NCI-H2196 (cell line): Measurements from ENCODE around the gene MMD.
"Not testable (repeated sequence)": the region's sequence is repeated elsewhere in the genome, so short reads cannot be mapped to it uniquely, and the experiment has no call there.

Source experiments
- DNase-seq: peaks from one replicate; lab custom pipeline; 2025; ENCODE audit not compliant: unreplicated experiment; lab: John Stamatoyannopoulos, UW

Gene MMD

DNA sequence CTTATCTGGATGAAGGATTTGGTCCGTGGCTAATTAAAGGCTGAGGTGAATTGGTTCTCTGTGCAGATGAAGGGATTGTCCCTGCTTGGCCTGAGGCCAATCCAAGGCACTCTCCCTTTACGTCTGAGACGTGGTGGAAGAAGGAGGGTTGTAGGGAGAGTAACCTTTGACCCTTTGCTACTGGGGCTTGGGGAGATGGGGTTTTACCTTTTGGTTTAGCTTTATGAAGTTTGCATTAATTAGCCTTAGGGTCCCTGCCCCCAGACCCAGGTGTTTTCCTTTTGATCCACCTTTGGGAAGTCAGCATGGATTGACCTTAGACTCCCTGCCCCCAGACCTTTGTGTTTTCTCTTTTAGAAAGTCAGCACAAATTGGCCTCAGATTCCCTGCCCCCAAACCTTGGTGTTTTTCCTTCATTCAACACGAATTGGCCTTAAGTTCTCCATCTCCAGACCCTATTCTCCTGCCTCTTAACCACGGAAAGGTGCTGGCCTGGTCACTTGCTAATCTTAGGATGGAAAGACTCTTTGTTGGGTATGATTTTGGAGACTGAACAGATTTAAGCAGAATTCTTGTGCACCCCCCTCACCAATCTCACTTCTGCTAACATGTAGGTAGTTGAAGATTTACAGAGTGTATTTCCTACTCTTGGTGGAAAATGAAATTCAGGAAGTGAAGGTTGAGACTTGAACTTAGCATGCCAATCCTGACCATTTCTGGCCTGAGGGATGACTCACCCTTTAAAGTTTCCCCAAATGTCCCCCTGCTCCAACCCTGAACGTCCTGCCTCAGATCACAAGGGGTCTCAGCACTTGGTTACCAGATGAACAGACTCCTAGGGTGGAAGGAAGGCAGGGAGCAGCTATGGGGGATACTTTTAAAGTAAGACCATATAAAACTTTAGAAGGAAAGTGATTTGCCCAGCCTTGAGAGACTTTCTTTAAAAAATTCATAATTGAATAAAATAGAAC lies 23.1 kb upstream of the MMD start:
- DNase-seq = no peak

- no peak for DNase-seq
Measured at GRCh38 chr17:55443904-55444303, 22.3 kb upstream of the MMD start.

- no peak for DNase-seq
Measured at GRCh38 chr17:55442953-55443683, 21.5 kb upstream of the MMD start.

DNA sequence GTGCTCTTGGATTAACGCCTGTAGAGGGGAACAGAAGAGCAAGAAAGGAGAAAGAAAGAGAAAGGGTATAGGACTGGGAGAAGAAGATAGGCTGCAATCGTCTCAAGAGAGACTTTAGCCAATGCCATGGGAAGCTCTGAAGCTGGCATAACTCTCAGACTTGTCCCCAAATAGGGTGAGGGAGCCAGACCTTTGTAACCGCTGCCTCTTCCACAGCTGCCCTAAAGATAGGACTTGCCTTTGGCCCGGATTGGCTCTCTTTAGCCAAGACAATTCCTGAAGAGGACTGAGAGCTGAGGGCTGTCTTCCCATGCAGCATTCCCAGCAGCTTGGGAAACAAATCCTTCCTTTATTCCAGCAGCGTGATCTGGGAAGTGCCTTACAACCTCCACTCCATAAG lies 20.8 kb upstream of the MMD start:
- DNase-seq = no peak

DNA sequence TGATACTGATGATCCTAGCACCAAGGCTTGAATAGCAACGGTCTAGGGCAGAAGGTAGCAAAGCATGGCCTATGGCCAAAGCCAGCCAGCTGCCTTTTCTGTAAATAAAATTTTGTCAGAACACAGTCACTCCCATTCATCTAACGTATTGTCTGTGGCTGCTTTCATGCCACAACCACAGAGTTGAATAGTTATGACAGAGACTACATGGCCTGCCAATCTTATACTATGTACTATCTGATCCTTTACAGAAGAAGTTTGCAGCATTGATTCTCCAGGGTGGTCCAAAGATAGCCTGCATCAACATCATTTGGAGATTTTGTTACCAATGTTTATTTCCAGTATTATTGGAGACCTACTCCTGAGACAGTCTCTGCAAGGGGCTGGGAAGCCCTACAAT lies 19.9 kb upstream of the MMD start:
- peak; percentile 15 for DNase-seq

- no peak for DNase-seq
Measured at GRCh38 chr17:55440391-55440790, 18.8 kb upstream of the MMD start.

GRCh38 chr17:55437159-55437605 lies 15.5 kb upstream of the MMD start:
- DNase-seq = no peak

DNA sequence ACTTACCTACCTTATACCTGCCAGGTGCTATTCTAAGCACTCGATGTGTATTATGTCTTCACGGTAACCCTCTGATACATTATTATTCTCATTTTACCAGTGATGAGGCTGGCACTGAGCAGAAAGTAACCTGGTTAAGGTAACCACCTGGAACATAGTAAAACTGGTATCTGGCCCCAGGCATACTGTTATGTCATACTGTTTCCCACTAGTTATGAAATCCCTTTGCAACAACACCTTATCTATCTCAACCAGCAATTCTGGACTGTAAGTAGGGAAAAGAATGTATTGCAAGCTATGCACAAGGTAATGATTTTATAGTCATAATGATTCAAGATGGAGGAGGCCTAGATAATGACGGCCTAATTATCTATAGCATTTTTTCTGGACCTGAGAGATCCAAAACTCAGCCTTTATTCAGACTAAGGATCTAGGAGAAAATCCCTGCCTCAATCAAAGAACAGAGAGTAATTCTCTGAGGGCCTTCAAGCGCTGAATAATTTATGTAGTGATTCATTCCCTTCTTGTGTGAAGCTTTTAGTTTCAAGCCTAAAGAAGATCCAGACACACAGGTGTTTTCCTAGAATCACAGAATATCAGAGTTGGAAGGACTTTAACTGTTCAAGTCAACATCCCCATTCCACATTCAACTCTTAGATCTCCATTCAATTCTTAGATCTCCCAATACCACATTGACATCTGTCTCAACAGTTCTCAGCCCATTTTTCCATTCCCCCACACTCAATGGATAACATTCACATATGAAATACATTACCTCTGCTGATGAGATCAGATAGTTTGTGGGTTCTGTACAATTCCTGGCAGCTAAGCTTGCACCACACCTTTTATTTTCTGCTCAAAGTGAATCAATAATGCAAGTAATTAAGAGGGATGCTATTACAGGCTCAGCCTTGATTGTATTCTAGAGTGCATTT lies 14.9 kb upstream of the MMD start:
- no peak for DNase-seq

- DNase-seq = no peak
Measured at GRCh38 chr17:55435408-55435807, 13.8 kb upstream of the MMD start.

DNA sequence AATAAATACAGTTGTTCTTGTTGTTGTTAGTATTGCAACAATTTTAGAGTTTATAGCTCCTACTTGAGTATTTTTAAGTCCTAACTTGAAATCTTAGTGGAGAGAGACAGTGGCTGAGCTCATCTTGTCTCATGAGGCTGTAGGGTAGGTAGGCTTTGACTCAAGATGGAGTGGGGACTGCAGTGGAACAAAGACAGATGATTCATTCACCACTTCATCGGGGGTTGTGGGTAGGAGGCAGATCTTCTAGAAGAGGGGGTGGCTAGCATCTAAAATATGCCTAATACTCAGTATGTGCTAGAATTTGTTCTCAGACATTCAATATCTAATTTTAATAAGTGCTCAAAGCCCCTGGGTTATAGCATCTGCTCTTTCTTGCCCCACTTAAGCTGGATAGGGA lies 13.1 kb upstream of the MMD start:
- DNase-seq = no peak

DNA sequence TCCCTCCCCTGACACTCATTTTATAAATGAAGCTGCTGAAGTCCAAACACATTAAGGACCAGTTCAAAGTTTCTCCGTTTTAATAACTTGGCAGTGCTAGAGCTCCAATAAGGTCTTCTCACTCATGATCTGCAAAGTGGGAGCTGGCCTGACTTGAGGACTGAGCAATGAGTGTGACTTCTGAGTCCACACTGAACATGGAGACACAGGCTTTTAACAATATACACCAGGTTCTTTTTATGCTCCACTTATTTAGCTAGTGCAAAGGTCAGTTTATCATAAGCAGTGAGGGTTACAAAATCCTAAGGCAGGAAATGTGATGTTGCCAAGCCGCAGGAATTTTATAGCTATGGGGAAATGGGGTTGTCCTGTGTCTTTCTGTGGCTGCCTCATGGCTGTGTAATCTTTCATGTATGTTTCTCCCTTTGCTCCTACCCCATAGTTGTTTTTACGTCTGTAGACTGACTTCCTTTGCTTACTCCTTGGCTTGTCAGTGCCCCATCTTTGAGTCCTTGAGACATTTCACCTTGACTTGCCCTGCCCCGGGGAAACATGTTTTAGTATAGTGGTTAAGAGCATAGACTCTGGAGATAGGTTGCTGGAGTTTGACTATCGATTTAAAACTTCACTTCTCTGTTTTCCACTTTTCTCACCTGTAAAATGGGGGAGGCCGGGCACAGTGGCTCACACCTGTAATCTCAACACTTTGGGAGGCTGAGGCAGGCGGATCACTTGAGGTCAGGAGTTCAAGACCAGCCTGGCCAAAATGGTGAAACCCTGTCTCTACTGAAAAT lies 12.2 kb upstream of the MMD start:
- DNase-seq = peak; percentile 27

GRCh38 chr17:55433029-55433628 lies 11.5 kb upstream of the MMD start:
- peak; percentile 54 for DNase-seq

GRCh38 chr17:55432358-55433028 lies 10.9 kb upstream of the MMD start:
- no peak for DNase-seq

- DNase-seq = not testable (repeated sequence)
Measured at GRCh38 chr17:55431914-55432313, 10.3 kb upstream of the MMD start.

DNA sequence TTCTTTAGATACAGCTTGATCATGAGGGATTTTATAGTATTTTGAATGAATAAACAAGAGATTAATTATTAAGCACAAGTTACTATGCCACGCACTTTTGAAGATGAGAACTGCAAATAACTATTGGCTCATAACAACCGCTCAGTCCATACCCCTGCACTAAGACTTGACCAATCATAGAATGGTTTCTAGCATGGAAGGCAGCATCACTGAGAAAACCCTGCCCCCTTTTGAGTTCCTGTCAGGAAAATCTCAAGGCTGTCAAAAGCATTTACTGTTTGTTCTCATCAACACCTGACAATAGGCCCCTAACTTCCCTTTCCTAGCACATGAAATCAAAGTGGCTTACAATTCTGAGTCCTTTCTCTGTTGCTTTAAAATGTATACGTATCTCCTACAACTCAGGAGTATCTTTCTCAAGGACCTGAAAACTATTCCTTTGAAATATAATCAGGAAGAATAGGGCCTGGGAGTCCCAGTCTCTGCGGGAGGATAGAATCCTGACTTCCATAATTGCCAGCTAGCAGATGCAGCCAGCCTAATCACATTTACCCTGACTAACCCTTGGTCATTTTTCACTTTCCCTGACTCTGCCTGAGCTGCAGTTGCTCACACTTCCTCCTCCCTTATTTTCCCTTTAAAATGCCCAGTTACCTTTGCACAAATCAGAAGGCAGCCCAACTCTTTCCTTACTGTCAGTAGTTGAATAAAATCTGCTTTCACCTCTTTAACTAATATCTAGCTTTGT lies 9.1 kb upstream of the MMD start:
- DNase-seq = no peak

GRCh38 chr17:55427587-55427882 lies 5.9 kb upstream of the MMD start:
- DNase-seq = no peak

DNA sequence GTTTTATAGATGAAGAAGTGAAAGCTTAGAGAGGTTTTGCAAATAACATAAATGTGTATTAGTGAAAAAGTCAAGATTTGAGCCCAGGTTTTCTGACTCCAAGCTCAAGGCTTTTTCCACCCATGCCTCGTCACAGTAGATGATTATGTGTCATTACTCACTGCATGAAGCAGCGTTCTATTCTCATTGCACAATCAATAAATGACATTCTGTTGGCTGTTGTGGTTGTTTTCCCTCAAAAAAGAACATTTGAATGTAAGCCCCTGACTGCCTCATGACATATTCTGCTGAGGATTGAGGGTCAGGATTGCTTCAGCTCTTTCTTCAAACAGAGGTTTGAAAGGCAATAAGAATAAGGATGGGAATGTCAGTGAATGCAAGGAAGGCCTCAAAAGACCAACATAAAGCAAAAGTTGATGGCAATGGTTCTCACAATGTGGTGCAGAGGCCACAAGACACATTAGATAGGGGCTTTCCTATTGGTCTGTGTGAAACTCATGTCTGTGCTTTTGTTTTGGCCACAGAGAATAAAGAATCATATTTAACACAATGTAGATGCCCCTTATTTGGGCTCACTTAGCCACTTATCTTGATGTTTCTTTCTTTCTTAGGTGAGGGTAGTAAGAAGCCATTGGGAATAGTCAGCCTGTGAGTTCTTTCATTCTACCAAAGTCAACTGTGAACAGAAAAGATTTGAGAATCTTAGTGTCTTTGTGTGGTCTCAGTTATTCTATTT lies 5.4 kb upstream of the MMD start:
- DNase-seq = no peak

DNA sequence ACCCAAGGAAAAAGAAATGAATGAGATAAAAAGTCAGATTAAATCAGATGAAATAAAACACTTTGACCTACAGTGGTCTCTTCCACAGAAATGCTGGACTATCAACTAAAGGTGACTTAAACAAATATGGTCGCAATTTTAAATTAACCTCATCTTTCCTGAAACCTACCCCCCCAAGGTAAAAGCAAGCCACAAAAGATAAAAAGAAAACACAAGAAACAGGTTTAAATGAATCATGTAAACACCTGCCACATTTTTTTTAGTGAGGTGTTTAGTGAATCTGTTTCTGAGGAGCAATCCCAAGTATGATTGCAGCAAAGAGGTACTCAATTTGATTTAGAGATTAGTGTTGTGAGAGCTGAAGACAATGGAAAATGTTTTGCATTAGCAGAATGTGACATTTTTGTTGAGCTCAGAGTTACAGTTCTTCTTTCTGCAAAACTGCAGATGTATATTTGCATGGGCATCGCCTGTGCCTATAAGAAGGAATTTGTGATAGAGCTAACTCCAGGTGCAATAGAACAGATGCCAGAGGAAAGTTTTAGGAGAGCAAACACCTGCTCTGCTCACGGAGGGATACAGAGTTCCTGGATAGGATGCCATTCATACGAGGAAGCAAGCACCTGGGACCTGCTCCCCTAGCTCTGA lies 3.4 kb upstream of the MMD start:
- no peak for DNase-seq
